Measurements from ENCODE around the gene FRMD5. TPM values are rescaled to one million over a fixed set of nuclear protein-coding genes. Genes with fewer than 3 reads are reported as not detected.

Gene FRMD5
- total RNA-seq, 2 donors from 2014 or later, result 25.5 to 52.3 TPM

DNA sequence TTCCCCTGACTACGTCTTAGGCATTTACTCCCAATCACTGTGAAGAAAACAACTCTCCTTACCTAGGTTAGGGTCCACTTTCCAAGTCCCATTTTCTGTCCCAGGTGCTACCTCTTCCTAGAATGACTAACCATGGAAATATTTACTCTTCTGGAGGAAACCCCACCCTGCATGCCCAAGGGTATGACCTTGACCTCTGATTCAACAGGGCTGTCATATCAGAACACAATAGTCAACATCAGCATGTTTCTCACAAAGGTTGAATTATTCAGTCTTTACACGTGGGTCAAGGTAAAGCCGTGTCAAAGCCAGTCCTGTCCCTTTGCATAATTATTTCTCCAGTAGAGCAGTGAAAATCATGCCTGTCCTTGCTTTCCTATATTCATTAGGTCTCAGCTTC lies 4.3 kb upstream of the FRMD5 start:
- no peaks in the 10 kb centered on the region for H3K36me3 ChIP-seq
- TF ChIP-seq, protein P1, sequence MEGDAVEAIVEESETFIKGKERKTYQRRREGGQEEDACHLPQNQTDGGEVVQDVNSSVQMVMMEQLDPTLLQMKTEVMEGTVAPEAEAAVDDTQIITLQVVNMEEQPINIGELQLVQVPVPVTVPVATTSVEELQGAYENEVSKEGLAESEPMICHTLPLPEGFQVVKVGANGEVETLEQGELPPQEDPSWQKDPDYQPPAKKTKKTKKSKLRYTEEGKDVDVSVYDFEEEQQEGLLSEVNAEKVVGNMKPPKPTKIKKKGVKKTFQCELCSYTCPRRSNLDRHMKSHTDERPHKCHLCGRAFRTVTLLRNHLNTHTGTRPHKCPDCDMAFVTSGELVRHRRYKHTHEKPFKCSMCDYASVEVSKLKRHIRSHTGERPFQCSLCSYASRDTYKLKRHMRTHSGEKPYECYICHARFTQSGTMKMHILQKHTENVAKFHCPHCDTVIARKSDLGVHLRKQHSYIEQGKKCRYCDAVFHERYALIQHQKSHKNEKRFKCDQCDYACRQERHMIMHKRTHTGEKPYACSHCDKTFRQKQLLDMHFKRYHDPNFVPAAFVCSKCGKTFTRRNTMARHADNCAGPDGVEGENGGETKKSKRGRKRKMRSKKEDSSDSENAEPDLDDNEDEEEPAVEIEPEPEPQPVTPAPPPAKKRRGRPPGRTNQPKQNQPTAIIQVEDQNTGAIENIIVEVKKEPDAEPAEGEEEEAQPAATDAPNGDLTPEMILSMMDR (IDR thresholded peaks at IDR 0.05), result no peak
- no peaks in the 10 kb centered on the region for H3K27me3 ChIP-seq
- H3K4me3 ChIP-seq, result no peak overlapping the region
- H3K4me1 ChIP-seq, result peaks cover 0 to 13% of the 10 kb centered on the region in 2 donors
- no peak overlapping the region for H3K27ac ChIP-seq
- no peaks in the 10 kb centered on the region for H3K9me3 ChIP-seq
- no peak for DNase-seq (ENCODE audit: low spot score)

- no peaks in the 10 kb centered on the region for H3K36me3 ChIP-seq
- no peak for DNase-seq (ENCODE audit: low spot score)
Measured at GRCh38 chr15:44194323-44195150, 534 bp downstream of the FRMD5 start.

GRCh38 chr15:44193651-44194322 lies 1.3 kb downstream of the FRMD5 start:
- Histone ChIP-seq H3K4me1 (peaks cover 0 to 23% of the 10 kb centered on the region in 2 donors), H3K27ac (peak overlapping the region; percentile 78), H3K9me3 (no peaks in the 10 kb centered on the region), H3K4me3 (peak overlapping the region; percentile 73 to 75), H3K27me3 (no peaks in the 10 kb centered on the region), H3K36me3 (no peaks in the 10 kb centered on the region)
- DNase-seq (ENCODE audit: low spot score), result no peak
- TF ChIP-seq, protein P1 (IDR thresholded peaks at IDR 0.05), result no peak

More at GRCh38 chr15:44194323-44195150, 534 bp downstream of the FRMD5 start:
- Histone ChIP-seq H3K27me3 (no peaks in the 10 kb centered on the region), H3K27ac (peak overlapping the region; percentile 78), H3K9me3 (no peaks in the 10 kb centered on the region), H3K4me3 (peak overlapping the region; percentile 73 to 75), H3K4me1 (peaks cover 0 to 23% of the 10 kb centered on the region in 2 donors)
- TF ChIP-seq, protein P1 (IDR thresholded peaks at IDR 0.05), result no peak

DNA sequence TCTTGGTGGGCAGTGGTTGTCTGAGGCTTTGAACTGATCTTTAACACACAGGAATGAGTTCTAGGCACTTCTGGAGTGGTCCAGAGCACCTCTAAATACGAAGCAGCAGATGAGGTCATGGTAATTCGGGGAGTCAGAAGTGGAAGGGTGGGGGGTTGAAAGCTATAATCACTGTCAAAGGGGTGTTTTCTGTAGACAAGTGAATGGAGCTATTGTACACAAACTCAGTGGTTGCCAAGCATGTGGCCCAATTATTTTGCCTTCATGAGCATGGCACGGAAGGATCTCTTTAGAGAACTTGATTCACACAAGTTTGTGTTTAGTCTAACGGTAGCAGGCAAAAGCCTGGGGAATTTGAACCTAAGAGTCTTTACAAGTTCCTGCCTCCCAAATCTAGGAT lies 6.3 kb downstream of the FRMD5 start:
- no peaks in the 10 kb centered on the region for H3K9me3 ChIP-seq
- no peak overlapping the region for H3K27ac ChIP-seq
- TF ChIP-seq, protein P1 (IDR thresholded peaks at IDR 0.05), result no peak
- peaks cover 0 to 17% of the 10 kb centered on the region in 2 donors for H3K4me1 ChIP-seq
- no peaks in the 10 kb centered on the region for H3K27me3 ChIP-seq
- no peak overlapping the region for H3K4me3 ChIP-seq
- DNase-seq (ENCODE audit: low spot score), result no peak
- H3K36me3 ChIP-seq, result no peaks in the 10 kb centered on the region

- Histone ChIP-seq H3K27me3 (no peaks in the 10 kb centered on the region), H3K27ac (peak overlapping the region; percentile 51 to 67), H3K9me3 (no peaks in the 10 kb centered on the region), H3K36me3 (no peaks in the 10 kb centered on the region), H3K4me3 (no peak overlapping the region), H3K4me1 (peaks cover 0 to 12% of the 10 kb centered on the region in 2 donors)
- DNase-seq (ENCODE audit: low spot score), result no peak
- TF ChIP-seq, protein P1 (IDR thresholded peaks at IDR 0.05), result no peak
Measured at GRCh38 chr15:44186705-44187104, 8.4 kb downstream of the FRMD5 start.

Data from right atrium auricular region (tissue), 2 donors.